ENCODE measurements around the gene SLFN5. TPM values are rescaled to one million over a fixed set of nuclear protein-coding genes. Genes with fewer than 3 reads are reported as not detected.

SLFN5 gene
- polyA plus RNA-seq, 4 donors = 2.4 to 5.8 (median 3.0) TPM

GRCh38 chr17:35287286-35287811 is 44.5 kb downstream of the SLFN5 start:
- H3K9me3 ChIP-seq (ENCODE audit: control insufficient read depth in 2 of 2, insufficient read depth in 1 of 2, low read depth in 1 of 2, low read length in 1 of 2) = no peaks in the 10 kb centered on the region

GRCh38 chr17:35289222-35289621 is 46.4 kb downstream of the SLFN5 start:
- peak; percentile 36 for FAIRE-seq
- Histone ChIP-seq H3K27me3 (ENCODE audit: control insufficient read depth in 3 of 3, insufficient read depth in 3 of 3, low read length in 3 of 3) (no peaks in the 10 kb centered on the region), H3K4me3 (ENCODE audit: low read depth in 1 of 3, low read length in 3 of 3) (no peak overlapping the region), H3K36me3 (ENCODE audit: control insufficient read depth in 3 of 3, insufficient read depth in 2 of 3, low read depth in 1 of 3, low read length in 3 of 3) (no peaks in the 10 kb centered on the region), H3K9me3 (ENCODE audit: control insufficient read depth in 2 of 2, insufficient read depth in 1 of 2, low read depth in 1 of 2, low read length in 1 of 2) (no peaks in the 10 kb centered on the region), H3K4me1 (ENCODE audit: control insufficient read depth in 3 of 3, insufficient read depth in 2 of 3, low read depth in 1 of 3, low read length in 2 of 3) (no peaks in the 10 kb centered on the region), H3K27ac (ENCODE audit: low read depth in 1 of 3, low read length in 2 of 3) (no peak overlapping the region)
- peak in 1 of 2 donors; percentile 7 for DNase-seq
- WGBS, 3 donors = 8 to 20% (median 8%) methylated on average over 1 of the region's 1 CpG

More at GRCh38 chr17:35287286-35287811, 44.5 kb downstream of the SLFN5 start:
- FAIRE-seq = no peak
- peaks cover 0 to 2% (median 0%) of the 10 kb centered on the region in 3 donors for H3K27me3 ChIP-seq (ENCODE audit: control insufficient read depth in 3 of 3, insufficient read depth in 3 of 3, low read length in 3 of 3)
- no peak overlapping the region for H3K27ac ChIP-seq (ENCODE audit: low read depth in 1 of 3, low read length in 2 of 3)
- H3K4me3 ChIP-seq (ENCODE audit: low read depth in 1 of 3, low read length in 3 of 3) = no peak overlapping the region
- no peaks in the 10 kb centered on the region for H3K4me1 ChIP-seq (ENCODE audit: control insufficient read depth in 3 of 3, insufficient read depth in 2 of 3, low read depth in 1 of 3, low read length in 2 of 3)
- no peak for DNase-seq
- WGBS, 3 donors = 83 to 86% (median 86%) methylated on average over 1 of the region's 1 CpG
- no peaks in the 10 kb centered on the region for H3K36me3 ChIP-seq (ENCODE audit: control insufficient read depth in 3 of 3, insufficient read depth in 2 of 3, low read depth in 1 of 3, low read length in 3 of 3)

GRCh38 chr17:35291802-35292201 is 48.9 kb downstream of the SLFN5 start:
- Histone ChIP-seq H3K27me3 (ENCODE audit: control insufficient read depth in 3 of 3, insufficient read depth in 3 of 3, low read length in 3 of 3) (no peaks in the 10 kb centered on the region), H3K27ac (ENCODE audit: low read depth in 1 of 3, low read length in 2 of 3) (no peak overlapping the region), H3K36me3 (ENCODE audit: control insufficient read depth in 3 of 3, insufficient read depth in 2 of 3, low read depth in 1 of 3, low read length in 3 of 3) (no peaks in the 10 kb centered on the region), H3K4me1 (ENCODE audit: control insufficient read depth in 3 of 3, insufficient read depth in 2 of 3, low read depth in 1 of 3, low read length in 2 of 3) (no peaks in the 10 kb centered on the region), H3K4me3 (ENCODE audit: low read depth in 1 of 3, low read length in 3 of 3) (no peak overlapping the region), H3K9me3 (ENCODE audit: control insufficient read depth in 2 of 2, insufficient read depth in 1 of 2, low read depth in 1 of 2, low read length in 1 of 2) (no peaks in the 10 kb centered on the region)
- no peak for FAIRE-seq
- WGBS, 3 donors = 70 to 85% (median 73%) methylated on average over 1 of the region's 1 CpG
- no peak for DNase-seq

- Histone ChIP-seq H3K9me3 (ENCODE audit: control insufficient read depth in 2 of 2, insufficient read depth in 1 of 2, low read depth in 1 of 2, low read length in 1 of 2) (no peaks in the 10 kb centered on the region), H3K4me3 (ENCODE audit: low read depth in 1 of 3, low read length in 3 of 3) (no peak overlapping the region), H3K4me1 (ENCODE audit: control insufficient read depth in 3 of 3, insufficient read depth in 2 of 3, low read depth in 1 of 3, low read length in 2 of 3) (no peaks in the 10 kb centered on the region), H3K36me3 (ENCODE audit: control insufficient read depth in 3 of 3, insufficient read depth in 2 of 3, low read depth in 1 of 3, low read length in 3 of 3) (no peaks in the 10 kb centered on the region), H3K27me3 (ENCODE audit: control insufficient read depth in 3 of 3, insufficient read depth in 3 of 3, low read length in 3 of 3) (no peaks in the 10 kb centered on the region), H3K27ac (ENCODE audit: low read depth in 1 of 3, low read length in 2 of 3) (no peak overlapping the region)
- DNase-seq (no peak), FAIRE-seq (no peak)
- WGBS, 3 donors = 66 to 85% (median 72%) methylated on average over 1 of the region's 1 CpG
Measured at GRCh38 chr17:35293151-35293847, 50.4 kb downstream of the SLFN5 start.

GRCh38 chr17:35294756-35295155 is 51.9 kb downstream of the SLFN5 start:
- Histone ChIP-seq H3K9me3 (ENCODE audit: control insufficient read depth in 2 of 2, insufficient read depth in 1 of 2, low read depth in 1 of 2, low read length in 1 of 2) (no peaks in the 10 kb centered on the region), H3K36me3 (ENCODE audit: control insufficient read depth in 3 of 3, insufficient read depth in 2 of 3, low read depth in 1 of 3, low read length in 3 of 3) (no peaks in the 10 kb centered on the region), H3K27me3 (ENCODE audit: control insufficient read depth in 3 of 3, insufficient read depth in 3 of 3, low read length in 3 of 3) (no peaks in the 10 kb centered on the region), H3K4me3 (ENCODE audit: low read depth in 1 of 3, low read length in 3 of 3) (no peak overlapping the region), H3K27ac (ENCODE audit: low read depth in 1 of 3, low read length in 2 of 3) (no peak overlapping the region), H3K4me1 (ENCODE audit: control insufficient read depth in 3 of 3, insufficient read depth in 2 of 3, low read depth in 1 of 3, low read length in 2 of 3) (no peaks in the 10 kb centered on the region)
- FAIRE-seq (no peak), DNase-seq (no peak)
- WGBS, 3 donors = 75 to 92% (median 89%) methylated on average over 1 of the region's 1 CpG

- DNase-seq = no peak
- WGBS, 3 donors = 84 to 100% (median 95%) methylated on average over 1 of the region's 1 CpG
- no peaks in the 10 kb centered on the region for H3K36me3 ChIP-seq (ENCODE audit: control insufficient read depth in 3 of 3, insufficient read depth in 2 of 3, low read depth in 1 of 3, low read length in 3 of 3)
- H3K9me3 ChIP-seq (ENCODE audit: control insufficient read depth in 2 of 2, insufficient read depth in 1 of 2, low read depth in 1 of 2, low read length in 1 of 2) = peaks cover 0 to under 1% of the 10 kb centered on the region in 2 donors
- H3K27me3 ChIP-seq (ENCODE audit: control insufficient read depth in 3 of 3, insufficient read depth in 3 of 3, low read length in 3 of 3) = no peaks in the 10 kb centered on the region
- H3K27ac ChIP-seq (ENCODE audit: low read depth in 1 of 3, low read length in 2 of 3) = no peak overlapping the region
- H3K4me1 ChIP-seq (ENCODE audit: control insufficient read depth in 3 of 3, insufficient read depth in 2 of 3, low read depth in 1 of 3, low read length in 2 of 3) = no peaks in the 10 kb centered on the region
- H3K4me3 ChIP-seq (ENCODE audit: low read depth in 1 of 3, low read length in 3 of 3) = no peak overlapping the region
- FAIRE-seq = no peak
Measured at GRCh38 chr17:35295686-35296085, 52.8 kb downstream of the SLFN5 start.

- no peak for FAIRE-seq
- no peaks in the 10 kb centered on the region for H3K4me1 ChIP-seq (ENCODE audit: control insufficient read depth in 3 of 3, insufficient read depth in 2 of 3, low read depth in 1 of 3, low read length in 2 of 3)
Measured at GRCh38 chr17:35297666-35298065, 54.8 kb downstream of the SLFN5 start.

GRCh38 chr17:35298639-35299038 is 55.8 kb downstream of the SLFN5 start:
- DNase-seq (no peak), FAIRE-seq (no peak)
- no peak overlapping the region for H3K27ac ChIP-seq (ENCODE audit: low read depth in 1 of 3, low read length in 2 of 3)
- no peaks in the 10 kb centered on the region for H3K27me3 ChIP-seq (ENCODE audit: control insufficient read depth in 3 of 3, insufficient read depth in 3 of 3, low read length in 3 of 3)
- peaks cover 0 to 8% of the 10 kb centered on the region in 2 donors for H3K9me3 ChIP-seq (ENCODE audit: control insufficient read depth in 2 of 2, insufficient read depth in 1 of 2, low read depth in 1 of 2, low read length in 1 of 2)
- no peak overlapping the region for H3K4me3 ChIP-seq (ENCODE audit: low read depth in 1 of 3, low read length in 3 of 3)
- H3K4me1 ChIP-seq (ENCODE audit: control insufficient read depth in 3 of 3, insufficient read depth in 2 of 3, low read depth in 1 of 3, low read length in 2 of 3) = no peaks in the 10 kb centered on the region
- no peaks in the 10 kb centered on the region for H3K36me3 ChIP-seq (ENCODE audit: control insufficient read depth in 3 of 3, insufficient read depth in 2 of 3, low read depth in 1 of 3, low read length in 3 of 3)

More at GRCh38 chr17:35297666-35298065, 54.8 kb downstream of the SLFN5 start:
- Histone ChIP-seq H3K27me3 (ENCODE audit: control insufficient read depth in 3 of 3, insufficient read depth in 3 of 3, low read length in 3 of 3) (no peaks in the 10 kb centered on the region), H3K4me3 (ENCODE audit: low read depth in 1 of 3, low read length in 3 of 3) (no peak overlapping the region), H3K27ac (ENCODE audit: low read depth in 1 of 3, low read length in 2 of 3) (no peak overlapping the region), H3K9me3 (ENCODE audit: control insufficient read depth in 2 of 2, insufficient read depth in 1 of 2, low read depth in 1 of 2, low read length in 1 of 2) (peaks cover 0 to 8% of the 10 kb centered on the region in 2 donors), H3K36me3 (ENCODE audit: control insufficient read depth in 3 of 3, insufficient read depth in 2 of 3, low read depth in 1 of 3, low read length in 3 of 3) (no peaks in the 10 kb centered on the region)
- no peak for DNase-seq
- 72 to 84% (median 84%) methylated on average over 2 of the region's 2 CpGs for WGBS, 3 donors

- Histone ChIP-seq H3K9me3 (ENCODE audit: control insufficient read depth in 2 of 2, insufficient read depth in 1 of 2, low read depth in 1 of 2, low read length in 1 of 2) (peaks cover 0 to 8% of the 10 kb centered on the region in 2 donors), H3K36me3 (ENCODE audit: control insufficient read depth in 3 of 3, insufficient read depth in 2 of 3, low read depth in 1 of 3, low read length in 3 of 3) (no peaks in the 10 kb centered on the region), H3K27ac (ENCODE audit: low read depth in 1 of 3, low read length in 2 of 3) (no peak overlapping the region), H3K27me3 (ENCODE audit: control insufficient read depth in 3 of 3, insufficient read depth in 3 of 3, low read length in 3 of 3) (no peaks in the 10 kb centered on the region), H3K4me1 (ENCODE audit: control insufficient read depth in 3 of 3, insufficient read depth in 2 of 3, low read depth in 1 of 3, low read length in 2 of 3) (no peaks in the 10 kb centered on the region), H3K4me3 (ENCODE audit: low read depth in 1 of 3, low read length in 3 of 3) (no peak overlapping the region)
- DNase-seq (peak in 1 of 2 donors; percentile 28), FAIRE-seq (no peak)
- 9 to 54% (median 36%) methylated on average over 5 of the region's 5 CpGs for WGBS, 3 donors
Measured at GRCh38 chr17:35299135-35299534, 56.3 kb downstream of the SLFN5 start.

Measured in small intestine (tissue), 7 donors.